ENCODE results near the gene PCNP.
"Not testable (repeated sequence)": the region's sequence is repeated elsewhere in the genome, so short reads cannot be mapped to it uniquely, and the experiment has no call there.

Gene PCNP

DNA sequence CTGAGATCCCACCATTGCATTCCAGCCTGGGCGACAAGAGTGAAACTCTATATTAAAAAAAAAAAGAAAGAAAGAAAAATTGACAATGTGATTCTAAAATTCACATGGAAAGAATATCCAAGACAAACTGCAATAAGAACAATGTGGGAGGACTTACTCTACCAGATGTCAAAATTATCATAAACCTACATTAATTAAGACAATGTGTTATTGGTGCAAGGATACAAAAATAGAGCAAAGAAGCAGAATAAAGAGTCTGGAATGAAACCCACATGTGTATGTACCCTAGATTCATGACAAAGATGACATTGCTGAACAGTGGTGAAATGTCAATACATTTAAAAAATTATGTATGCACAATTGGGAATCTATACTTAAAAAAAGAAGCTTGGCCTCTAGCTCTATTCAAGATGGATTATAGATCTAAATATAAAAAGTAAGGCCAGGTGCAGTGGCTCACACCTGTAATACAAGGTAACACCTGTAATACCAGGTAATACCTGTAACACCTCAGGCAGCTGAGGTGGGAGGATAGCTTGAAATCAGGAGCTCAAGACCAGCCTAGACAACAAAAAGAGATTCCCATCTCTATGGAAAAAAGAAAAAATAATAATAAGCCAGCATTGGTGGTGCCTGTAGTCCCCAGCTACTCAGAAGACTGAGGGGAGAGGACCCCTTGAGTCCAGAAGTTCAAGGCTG lies 57.3 kb downstream of the PCNP start:
- Histone ChIP-seq H3K4me3 (no peak overlapping the region), H3K9me3 (no peaks in the 10 kb centered on the region), H3K27ac (no peak overlapping the region), H3K27me3 (no peaks in the 10 kb centered on the region), H3K36me3 (no peaks in the 10 kb centered on the region), H3K4me1 (peaks cover 0 to 4% (median 0%) of the 10 kb centered on the region in 4 donors)
- intact Hi-C loops (cut with DNase I; ENCODE audit: low total_unique reads): no loop called here
- no peak for DNase-seq
- TF ChIP-seq CTCF (IDR thresholded peaks at IDR 0.05): no peak

- H3K36me3 ChIP-seq; H3K27ac ChIP-seq; H3K9me3 ChIP-seq; H3K4me1 ChIP-seq; H3K27me3 ChIP-seq; DNase-seq; H3K4me3 ChIP-seq; intact Hi-C loops (cut with DNase I; ENCODE audit: low total_unique reads): not testable (repeated sequence)
Measured at GRCh38 chr3:101631959-101632358, 58.0 kb downstream of the PCNP start.

- H3K36me3 ChIP-seq: no peaks in the 10 kb centered on the region
- peaks cover 0 to 6% (median 0%) of the 10 kb centered on the region in 4 donors for H3K4me1 ChIP-seq
- H3K4me3 ChIP-seq: no peak overlapping the region
- H3K27ac ChIP-seq: no peak overlapping the region
- no peaks in the 10 kb centered on the region for H3K27me3 ChIP-seq
- TF ChIP-seq CTCF (IDR thresholded peaks at IDR 0.05): no peak
- intact Hi-C loops (cut with DNase I; ENCODE audit: low total_unique reads): no loop called here
- H3K9me3 ChIP-seq: no peaks in the 10 kb centered on the region
- no peak for DNase-seq
Measured at GRCh38 chr3:101632586-101632985, 58.6 kb downstream of the PCNP start.

DNA sequence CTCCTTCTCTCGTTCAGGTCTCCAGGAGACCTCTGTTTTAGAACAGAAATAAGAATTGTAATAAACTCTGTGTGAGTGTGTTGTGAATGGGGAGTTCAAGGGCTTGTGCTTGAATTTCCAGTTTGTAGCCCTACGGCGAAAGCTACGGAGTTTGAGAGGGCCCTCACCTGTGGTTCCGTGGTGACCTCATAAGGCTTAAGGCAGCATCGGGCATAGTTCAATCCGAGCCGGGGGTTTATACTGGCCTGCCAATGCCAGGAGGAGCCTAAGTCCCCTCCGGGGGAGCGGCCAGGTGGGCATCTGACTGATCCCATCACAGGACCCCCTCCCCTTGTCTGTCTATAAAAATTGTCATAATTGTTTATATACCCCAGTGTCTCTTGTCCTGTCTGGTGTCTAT lies 59.2 kb downstream of the PCNP start:
- no peak overlapping the region for H3K27ac ChIP-seq
- peaks cover 0 to 6% (median 0%) of the 10 kb centered on the region in 4 donors for H3K4me1 ChIP-seq
- no peak overlapping the region for H3K4me3 ChIP-seq
- H3K27me3 ChIP-seq: no peaks in the 10 kb centered on the region
- no peaks in the 10 kb centered on the region for H3K36me3 ChIP-seq
- intact Hi-C loops (cut with DNase I; ENCODE audit: low total_unique reads): no loop called here
- no peak for DNase-seq
- TF ChIP-seq CTCF (IDR thresholded peaks at IDR 0.05): no peak
- H3K9me3 ChIP-seq: no peaks in the 10 kb centered on the region

GRCh38 chr3:101634591-101635196 lies 60.7 kb downstream of the PCNP start:
- no peaks in the 10 kb centered on the region for H3K27me3 ChIP-seq
- no peak overlapping the region for H3K4me3 ChIP-seq
- H3K9me3 ChIP-seq: no peaks in the 10 kb centered on the region
- TF ChIP-seq CTCF (IDR thresholded peaks at IDR 0.05): no peak
- H3K36me3 ChIP-seq: no peaks in the 10 kb centered on the region
- H3K4me1 ChIP-seq: peaks cover 0 to 6% (median 0%) of the 10 kb centered on the region in 4 donors
- intact Hi-C loops (cut with DNase I; ENCODE audit: low total_unique reads): no loop called here
- H3K27ac ChIP-seq: no peak overlapping the region
- no peak for DNase-seq

DNA sequence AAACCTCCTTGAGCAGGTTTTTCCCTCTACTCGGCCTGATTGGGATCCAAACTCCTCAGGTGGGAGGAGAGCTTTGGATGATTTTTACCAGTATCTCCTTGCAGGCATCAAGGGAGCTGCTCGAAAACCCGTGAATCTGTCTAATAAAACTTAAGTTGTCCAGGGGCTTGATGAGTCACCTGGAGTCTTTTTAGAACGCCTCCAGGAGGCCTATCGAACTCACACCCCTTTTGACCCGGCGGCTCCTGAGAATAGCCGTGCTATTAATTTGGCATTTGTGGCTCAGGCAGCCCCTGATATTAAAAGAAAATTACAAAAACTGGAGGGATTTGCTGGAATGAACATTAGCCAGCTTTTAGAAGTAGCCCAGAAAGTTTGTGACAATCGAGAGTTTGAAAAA lies 61.4 kb downstream of the PCNP start:
- Histone ChIP-seq H3K36me3 (no peaks in the 10 kb centered on the region), H3K27ac (no peak overlapping the region), H3K4me3 (no peak overlapping the region), H3K4me1 (peaks cover 0 to 6% (median 0%) of the 10 kb centered on the region in 4 donors), H3K9me3 (no peaks in the 10 kb centered on the region), H3K27me3 (no peaks in the 10 kb centered on the region)
- intact Hi-C loops (cut with DNase I; ENCODE audit: low total_unique reads): no loop called here
- no peak for DNase-seq
- TF ChIP-seq CTCF (IDR thresholded peaks at IDR 0.05): no peak
